GM13977 (cell line): ENCODE data around the gene KIF1A.

Experiments used
- DNase-seq: peaks from one replicate; pipeline ENCODE4 v3.0.0; 2012; ENCODE audit warnings: low spot score
- CTCF ChIP-seq: IDR thresholded peaks from 2 replicates; pipeline ENCODE4 v1.5.1; 2012; ENCODE audit warnings: mild to moderate bottlenecking, control low read depth; ENCODE audit not compliant: insufficient read depth; ENCODE audit errors: extremely low read depth, missing control alignments
- in situ Hi-C: fragments of 300-500 bp; cut with MboI; formaldehyde crosslinking; loops from one replicate; pipeline ENCODE4 v1.12.0; 2022; ENCODE audit warnings: low sequenced_read_pairs, low pct_unique_long_range_greater_than_20kb, mixed read lengths, inconsistent platforms; ENCODE audit not compliant: unreplicated experiment

Gene KIF1A

GRCh38 chr2:240708457-240708856 lies 111.6 kb downstream of the KIF1A start:
- TF ChIP-seq CTCF, result no peak
- no peak for DNase-seq
- in situ Hi-C loops, result loop anchor here (10.0 kb wide), 1 partner anchor 204 kb away; no protein-coding TSS in a partner anchor

- no peak for DNase-seq
- in situ Hi-C loops, result loop anchor here (10.0 kb wide), 1 partner anchor 203 kb away; no protein-coding TSS in a partner anchor
These were observed 112.2 kb downstream of the KIF1A start for GRCh38 chr2:240707821-240708220.

GRCh38 chr2:240707043-240707756 lies 112.8 kb downstream of the KIF1A start:
- no peak for TF ChIP-seq CTCF
- in situ Hi-C loops, result loop anchor here (10.0 kb wide), 1 partner anchor 202 kb away; no protein-coding TSS in a partner anchor
- DNase-seq, result no peak

More at GRCh38 chr2:240707821-240708220, 112.2 kb downstream of the KIF1A start:
- TF ChIP-seq CTCF, result no peak

- no peak for DNase-seq
- in situ Hi-C loops, result loop anchor here (10.0 kb wide), 1 partner anchor 200 kb away; no protein-coding TSS in a partner anchor
- no peak for TF ChIP-seq CTCF
These were observed 114.7 kb downstream of the KIF1A start for GRCh38 chr2:240705204-240705791.

- DNase-seq, result no peak
- TF ChIP-seq CTCF, result no peak
- in situ Hi-C loops, result loop anchor here (10.0 kb wide), 1 partner anchor 200 kb away; no protein-coding TSS in a partner anchor
These were observed 115.4 kb downstream of the KIF1A start for GRCh38 chr2:240704651-240705050.

GRCh38 chr2:240703417-240704341 lies 116.3 kb downstream of the KIF1A start:
- in situ Hi-C loops, result loop anchor here (10.0 kb wide), 1 partner anchor 199 kb away; no protein-coding TSS in a partner anchor
- no peak for TF ChIP-seq CTCF
- DNase-seq, result peak; percentile 29
